OCI-LY1 (cell line): ENCODE measurements around the gene GALNTL6.

ENCODE experiments used
- H2AFZ ChIP-seq: fragments of 200-600 bp; sonication (generic), shearing (Covaris generic); 2 replicates; pipeline ENCODE4 v1.6.0; 2014; ENCODE audit warnings: antibody characterized with exemption, mild to moderate bottlenecking, low read length
- H3F3A ChIP-seq: fragments of 200-600 bp; sonication (generic), shearing (Covaris generic); 2 replicates; pipeline ENCODE4 v1.6.0; 2014; ENCODE audit warnings: mild to moderate bottlenecking, antibody characterized with exemption, low read length, moderate library complexity; ENCODE audit not compliant: insufficient read depth
- H3K27ac ChIP-seq: fragments of 200-600 bp; sonication (generic); 2 replicates; pipeline ENCODE4 v1.5.1; 2014; ENCODE audit warnings: low read length, mixed run types, mild to moderate bottlenecking, low read depth; ENCODE audit not compliant: poor library complexity, severe bottlenecking
- H3K27me3 ChIP-seq: fragments of 200-600 bp; sonication (generic); 2 replicates; pipeline ENCODE4 v1.6.0; 2014; ENCODE audit warnings: antibody characterized with exemption, mild to moderate bottlenecking, low read length, moderate library complexity; ENCODE audit not compliant: insufficient read depth
- H3K36me3 ChIP-seq: fragments of 200-600 bp; sonication (generic); 2 replicates; pipeline ENCODE4 v1.6.1; 2014; ENCODE audit warnings: mild to moderate bottlenecking, antibody characterized with exemption, low read length, moderate library complexity, mixed read lengths; ENCODE audit not compliant: insufficient read depth
- H3K4me1 ChIP-seq: fragments of 200-600 bp; sonication (generic); 2 replicates; pipeline ENCODE4 v1.5.1; 2014; ENCODE audit warnings: mild to moderate bottlenecking, low read length, moderate library complexity; ENCODE audit not compliant: insufficient read depth, severe bottlenecking
- H3K4me2 ChIP-seq: fragments of 200-600 bp; sonication (generic), shearing (Covaris generic); 2 replicates; pipeline ENCODE4 v1.6.1; 2014; ENCODE audit warnings: low read length
- H3K4me3 ChIP-seq: fragments of 200-600 bp; sonication (generic); 2 replicates; pipeline ENCODE4 v1.5.1; 2014; ENCODE audit warnings: low read length, low read depth, mild to moderate bottlenecking, mixed read lengths; ENCODE audit not compliant: poor library complexity, severe bottlenecking
- H3K79me2 ChIP-seq: fragments of 200-600 bp; shearing (Covaris generic); 2 replicates; pipeline ENCODE4 v1.6.1; 2016; ENCODE audit warnings: mixed run types, low read length, mixed read lengths; ENCODE audit not compliant: insufficient read depth
- H3K9ac ChIP-seq: fragments of 200-600 bp; sonication (generic), shearing (Covaris generic); 2 replicates; pipeline ENCODE4 v1.6.1; 2014; ENCODE audit warnings: mild to moderate bottlenecking, low read length, mixed read lengths
- H3K9me2 ChIP-seq: fragments of 200-600 bp; sonication (generic), shearing (Covaris generic); 2 replicates; pipeline ENCODE4 v1.6.1; 2014; ENCODE audit warnings: low read depth, mild to moderate bottlenecking, low read length, mixed read lengths
- H3K9me3 ChIP-seq: fragments of 200-600 bp; shearing (Covaris generic); 2 replicates; pipeline ENCODE4 v1.6.1; 2014; ENCODE audit warnings: low read length, mixed read lengths
- H4K20me1 ChIP-seq: fragments of 200-600 bp; sonication (generic), shearing (Covaris generic); 2 replicates; pipeline ENCODE4 v1.6.0; 2016; ENCODE audit warnings: mild to moderate bottlenecking, low read length; ENCODE audit not compliant: insufficient read depth
- EZH2 ChIP-seq: fragments of 200-600 bp; sonication (generic), shearing (Covaris generic); IDR thresholded peaks from 2 replicates; pipeline ENCODE4 v1.8.0; 2017; ENCODE audit warnings: borderline replicate concordance, mixed run types, mild to moderate bottlenecking, antibody characterized with exemption, low read length, moderate library complexity, mixed read lengths
- TF ChIP-seq, protein P1 (sequence below): fragments of 200-600 bp; sonication (generic), shearing (Covaris generic); IDR thresholded peaks from 2 replicates; pipeline ENCODE4 v1.5.1; 2017; ENCODE audit warnings: mild to moderate bottlenecking, antibody characterized with exemption, low read length, moderate library complexity, mixed read lengths

The GALNTL6 gene

DNA sequence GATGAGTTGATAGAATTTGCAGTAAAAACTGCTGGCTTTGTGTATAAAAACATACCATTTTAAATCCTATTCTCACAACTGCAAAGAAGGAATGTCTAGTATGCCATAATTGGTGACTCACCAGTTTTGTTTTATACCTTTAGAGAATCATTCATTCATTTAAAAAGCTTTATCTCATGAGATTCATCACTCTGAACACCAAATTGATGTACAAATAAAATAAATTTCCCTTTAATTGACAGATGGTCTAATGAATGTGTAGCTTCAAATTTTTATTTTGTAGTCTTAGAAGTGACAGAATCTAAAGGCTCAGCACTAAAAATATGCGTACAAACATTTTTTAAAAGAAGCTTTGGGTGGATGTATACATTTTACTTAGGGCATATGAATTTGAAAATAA, 492.5 kb downstream of the GALNTL6 start:
- Histone ChIP-seq H3K9ac (no peak overlapping the region), H3K4me1 (no peaks in the 10 kb centered on the region), H4K20me1 (no peaks in the 10 kb centered on the region), H3K27me3 (no peaks in the 10 kb centered on the region), H3K9me2 (no peaks in the 10 kb centered on the region), H3K9me3 (no peaks in the 10 kb centered on the region), H2AFZ (no peak overlapping the region), H3K79me2 (no peaks in the 10 kb centered on the region), H3K36me3 (no peaks in the 10 kb centered on the region), H3K4me3 (no peak overlapping the region), H3K27ac (no peak overlapping the region), H3K4me2 (no peak overlapping the region), H3F3A (no peaks in the 10 kb centered on the region)
- TF ChIP-seq EZH2 = no peak
- TF ChIP-seq, protein P1, sequence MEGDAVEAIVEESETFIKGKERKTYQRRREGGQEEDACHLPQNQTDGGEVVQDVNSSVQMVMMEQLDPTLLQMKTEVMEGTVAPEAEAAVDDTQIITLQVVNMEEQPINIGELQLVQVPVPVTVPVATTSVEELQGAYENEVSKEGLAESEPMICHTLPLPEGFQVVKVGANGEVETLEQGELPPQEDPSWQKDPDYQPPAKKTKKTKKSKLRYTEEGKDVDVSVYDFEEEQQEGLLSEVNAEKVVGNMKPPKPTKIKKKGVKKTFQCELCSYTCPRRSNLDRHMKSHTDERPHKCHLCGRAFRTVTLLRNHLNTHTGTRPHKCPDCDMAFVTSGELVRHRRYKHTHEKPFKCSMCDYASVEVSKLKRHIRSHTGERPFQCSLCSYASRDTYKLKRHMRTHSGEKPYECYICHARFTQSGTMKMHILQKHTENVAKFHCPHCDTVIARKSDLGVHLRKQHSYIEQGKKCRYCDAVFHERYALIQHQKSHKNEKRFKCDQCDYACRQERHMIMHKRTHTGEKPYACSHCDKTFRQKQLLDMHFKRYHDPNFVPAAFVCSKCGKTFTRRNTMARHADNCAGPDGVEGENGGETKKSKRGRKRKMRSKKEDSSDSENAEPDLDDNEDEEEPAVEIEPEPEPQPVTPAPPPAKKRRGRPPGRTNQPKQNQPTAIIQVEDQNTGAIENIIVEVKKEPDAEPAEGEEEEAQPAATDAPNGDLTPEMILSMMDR = no peak

DNA sequence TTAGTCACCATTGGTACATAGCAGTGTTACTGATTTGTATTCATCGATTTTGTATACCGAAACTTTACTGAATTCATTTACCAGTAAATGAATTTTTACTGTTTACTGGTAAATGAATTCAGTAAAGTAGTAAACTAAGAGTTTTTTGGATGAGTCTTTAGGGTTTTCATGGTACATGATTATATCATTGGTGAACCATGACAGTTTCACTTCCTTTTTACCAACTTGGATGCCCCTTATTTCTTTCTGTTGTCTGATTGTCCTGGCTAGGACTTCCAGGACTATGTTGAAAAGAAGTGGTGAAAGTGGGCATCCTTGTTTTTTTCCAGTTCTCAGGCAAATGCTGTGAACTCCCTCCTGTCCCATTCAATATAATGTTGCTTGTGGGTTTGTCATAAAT, 494.9 kb downstream of the GALNTL6 start:
- Histone ChIP-seq H4K20me1 (no peaks in the 10 kb centered on the region), H3K79me2 (no peaks in the 10 kb centered on the region), H3K4me1 (no peaks in the 10 kb centered on the region), H2AFZ (no peak overlapping the region), H3K9me2 (no peaks in the 10 kb centered on the region), H3K27me3 (no peaks in the 10 kb centered on the region), H3K36me3 (no peaks in the 10 kb centered on the region), H3K9ac (no peak overlapping the region), H3F3A (no peaks in the 10 kb centered on the region), H3K9me3 (no peaks in the 10 kb centered on the region), H3K4me2 (no peak overlapping the region), H3K4me3 (no peak overlapping the region), H3K27ac (no peak overlapping the region)
- TF ChIP-seq EZH2 = no peak
- TF ChIP-seq, protein P1 = no peak

DNA sequence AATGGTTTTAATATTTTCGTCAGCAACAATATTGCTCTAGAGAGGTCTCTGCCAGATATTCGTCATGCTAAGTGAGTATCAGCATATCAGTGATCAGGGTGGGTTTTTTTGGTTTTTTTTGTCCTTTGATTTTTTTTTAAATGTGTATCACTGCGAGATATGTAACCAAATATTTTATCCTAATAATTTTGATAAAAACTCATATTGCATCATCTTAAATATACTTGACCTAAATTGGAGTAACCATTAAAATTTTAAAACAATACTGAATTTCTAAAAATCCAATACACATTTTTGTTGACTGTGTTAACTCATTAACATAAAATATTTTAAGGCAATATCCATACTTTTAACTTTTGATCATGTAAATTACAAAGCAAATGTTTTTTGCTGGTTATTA, 498.5 kb downstream of the GALNTL6 start:
- Histone ChIP-seq H3K27ac (no peak overlapping the region), H3K9me2 (no peaks in the 10 kb centered on the region), H3K4me1 (no peaks in the 10 kb centered on the region), H3K27me3 (no peaks in the 10 kb centered on the region), H3K79me2 (no peaks in the 10 kb centered on the region), H3K9me3 (no peaks in the 10 kb centered on the region), H3K36me3 (no peaks in the 10 kb centered on the region), H3K9ac (no peak overlapping the region), H3K4me2 (no peak overlapping the region), H3F3A (no peaks in the 10 kb centered on the region), H4K20me1 (no peaks in the 10 kb centered on the region), H3K4me3 (no peak overlapping the region), H2AFZ (no peak overlapping the region)
- TF ChIP-seq, protein P1 = no peak
- TF ChIP-seq EZH2 = no peak
